DMS79 treated with DMSO at 0.1 percent for 48 hours (cell line): ENCODE measurements around the gene TOR4A.
"Not testable (repeated sequence)": the region's sequence is repeated elsewhere in the genome, so short reads cannot be mapped to it uniquely, and the experiment has no call there.

Experiments used
- DNase-seq: peaks from one replicate; lab custom pipeline; 2025; lab: John Stamatoyannopoulos, UW

TOR4A gene

DNA sequence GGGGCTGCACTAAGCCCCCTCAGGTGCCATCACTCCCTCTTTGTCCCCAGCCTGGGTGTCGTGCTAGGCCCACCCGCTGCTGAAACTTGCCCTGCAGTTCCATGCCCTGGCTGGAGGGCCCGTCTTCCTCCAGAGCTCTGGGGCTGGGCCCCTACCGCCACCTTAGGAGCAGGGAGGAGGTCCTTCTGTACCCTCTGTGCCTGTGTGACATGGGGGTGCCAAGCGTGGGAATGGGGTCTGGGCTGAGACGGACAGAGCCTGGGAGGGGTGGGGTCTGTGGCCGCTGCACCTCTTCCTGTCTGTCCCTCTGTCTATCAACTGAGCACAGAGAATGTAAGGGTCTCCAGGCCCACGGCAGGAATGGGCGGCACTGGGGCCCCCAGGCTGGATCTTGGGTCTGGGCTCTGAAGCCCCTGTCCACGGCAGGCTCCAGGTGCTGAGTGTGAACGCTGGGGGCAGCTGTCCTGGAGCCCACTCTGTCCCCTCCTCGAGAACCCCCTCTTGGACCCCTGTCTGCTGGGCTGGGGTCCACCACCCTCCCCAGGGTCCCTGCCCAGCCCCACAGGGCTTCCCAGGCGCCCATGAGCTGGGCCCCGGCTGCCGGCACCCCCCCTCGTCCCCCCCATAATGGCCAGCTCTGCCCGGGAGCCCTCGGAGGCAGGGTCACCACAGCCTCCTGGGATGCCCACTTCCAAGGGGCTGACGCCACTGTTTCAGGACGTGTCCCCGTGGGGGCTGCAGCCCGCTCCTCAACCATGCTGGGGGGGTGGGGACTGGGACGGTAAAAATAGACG lies 40.4 kb downstream of the TOR4A start:
- no peak for DNase-seq

DNA sequence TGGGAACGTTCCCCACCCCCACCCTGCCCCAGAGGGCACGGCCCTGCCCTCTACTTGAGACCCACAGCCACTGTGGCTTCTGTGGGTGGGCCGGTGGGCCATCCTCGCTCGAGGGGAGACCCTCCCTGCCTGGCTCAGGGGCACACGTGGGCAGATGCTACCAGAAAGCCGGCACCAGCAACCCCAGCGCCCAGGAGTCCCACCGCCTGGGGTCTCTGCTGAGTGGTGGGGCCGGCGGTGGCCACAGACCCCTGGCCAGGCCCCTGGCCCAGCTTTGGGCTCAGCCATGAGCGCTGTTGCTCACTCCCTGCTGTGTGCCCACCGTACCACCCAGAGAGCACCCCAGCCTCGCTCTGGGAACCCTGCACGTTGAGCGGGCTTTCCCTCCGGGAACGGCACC lies 41.1 kb downstream of the TOR4A start:
- DNase-seq: no peak

DNA sequence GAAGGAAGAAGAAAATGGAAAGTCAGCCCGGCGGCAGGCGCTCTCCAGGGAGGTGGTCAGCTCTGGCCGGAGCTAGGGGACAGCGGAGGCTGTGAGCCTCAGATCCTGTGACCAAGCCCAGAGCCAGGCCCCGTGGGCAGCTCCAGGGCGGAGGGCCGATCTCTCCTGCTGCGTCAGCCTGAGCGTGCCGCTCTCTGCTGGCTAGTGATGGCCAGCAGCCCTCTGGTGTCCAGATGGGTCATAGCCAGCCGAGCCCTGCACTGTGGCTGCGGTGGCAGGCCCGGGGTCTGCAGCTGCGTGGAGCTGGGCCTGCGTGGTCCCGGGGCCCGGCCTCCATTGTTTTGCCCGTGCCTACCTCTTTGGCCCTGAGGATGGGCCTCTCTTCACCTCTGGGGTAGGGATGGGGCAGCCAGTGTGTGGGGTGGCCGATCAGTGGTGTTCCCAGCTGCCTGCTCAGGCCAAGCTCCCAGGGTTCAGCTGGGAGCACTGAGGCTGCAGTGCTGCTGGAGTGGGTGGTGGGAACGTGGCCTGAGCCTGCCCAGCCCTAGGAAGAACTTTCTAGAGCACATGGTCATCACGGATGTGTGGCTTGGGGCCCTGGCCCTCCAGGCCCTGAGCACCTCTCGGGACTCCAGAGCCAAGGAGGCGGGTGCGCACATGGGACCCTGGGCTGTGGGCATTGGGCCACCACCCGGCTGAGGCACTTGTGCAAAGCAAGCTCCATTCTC lies 41.6 kb downstream of the TOR4A start:
- no peak for DNase-seq

DNA sequence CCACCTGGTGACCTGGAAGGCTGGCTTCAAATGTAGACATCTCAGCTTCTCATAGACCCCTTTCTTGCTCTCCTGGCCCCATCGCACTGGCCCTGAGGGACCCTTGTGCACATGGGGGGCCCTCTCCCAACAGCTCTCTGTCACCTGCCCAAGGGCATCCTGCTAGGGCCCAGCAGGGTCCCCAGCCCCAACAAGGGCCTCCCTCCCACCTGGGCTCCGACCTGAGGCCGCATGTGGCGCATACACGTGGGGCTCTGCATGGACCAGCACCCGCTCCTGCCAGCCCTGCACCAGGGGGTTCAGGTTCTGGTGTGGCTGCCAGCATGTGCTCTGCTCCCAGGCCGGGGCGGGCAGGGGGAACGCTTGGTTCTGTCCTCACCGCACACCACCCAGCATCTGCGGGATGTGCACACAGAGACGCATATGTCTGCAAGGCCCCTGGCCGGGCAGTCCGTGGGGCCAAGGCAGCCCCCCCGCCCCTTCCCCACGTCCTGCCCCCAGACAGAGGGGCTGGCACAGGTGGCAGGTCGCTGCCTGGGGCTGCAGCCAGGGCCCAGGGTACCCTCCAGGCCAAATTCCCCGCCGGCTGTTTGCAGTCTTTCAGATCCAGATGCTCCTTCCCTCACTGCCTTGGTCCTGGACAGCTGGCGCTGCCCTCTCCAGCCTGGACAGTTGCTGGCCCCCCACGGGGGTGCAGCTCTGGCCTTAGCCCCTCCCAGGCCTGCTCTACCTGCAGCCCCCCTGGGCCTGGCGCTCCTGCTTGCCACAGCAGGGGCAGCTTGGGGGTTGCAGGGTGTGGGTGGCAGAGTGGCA lies 42.4 kb downstream of the TOR4A start:
- DNase-seq: no peak

DNA sequence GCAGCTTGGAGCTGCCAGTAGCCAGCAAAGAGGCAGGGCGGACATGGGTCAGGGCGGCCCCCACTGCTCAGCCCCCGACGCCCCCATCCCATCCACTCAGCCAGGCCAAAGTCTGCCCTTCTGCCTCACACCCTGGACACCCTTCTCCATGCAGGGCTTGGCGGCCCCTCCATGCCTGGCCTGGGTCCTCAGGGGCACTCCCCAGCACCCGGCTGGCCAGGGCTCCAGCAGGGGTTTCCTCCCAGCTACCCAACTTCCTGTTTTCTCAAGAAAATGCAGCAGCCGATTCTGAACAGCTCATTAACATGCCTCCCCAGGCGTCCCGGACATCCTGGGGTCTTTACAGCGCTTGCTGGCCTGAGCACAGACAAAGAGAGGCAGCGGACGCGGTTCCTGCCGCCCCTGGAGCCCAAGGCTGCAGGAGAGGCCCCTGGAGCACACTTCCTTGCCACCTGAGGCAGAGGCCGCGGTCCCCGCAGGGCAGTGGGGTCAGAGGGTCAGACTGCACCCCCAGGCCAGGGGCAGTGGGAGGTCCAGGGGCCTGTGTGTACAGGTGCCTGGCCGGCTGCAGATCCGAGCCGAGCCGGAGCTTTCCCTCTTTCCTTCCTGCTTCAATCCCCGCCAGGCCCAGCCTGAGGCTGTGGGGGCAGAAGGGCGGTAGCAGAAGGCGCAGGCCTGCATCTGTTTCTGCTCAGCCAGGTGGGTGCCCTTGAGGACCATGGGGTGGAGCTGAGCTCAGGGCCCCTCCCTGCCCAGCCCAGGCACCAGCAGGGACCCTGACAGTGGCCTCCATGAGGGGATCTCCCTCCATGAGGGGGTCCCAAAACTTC lies 43.2 kb downstream of the TOR4A start:
- no peak for DNase-seq

- no peak for DNase-seq
These were observed 44.3 kb downstream of the TOR4A start for GRCh38 chr9:137321726-137322361.

DNA sequence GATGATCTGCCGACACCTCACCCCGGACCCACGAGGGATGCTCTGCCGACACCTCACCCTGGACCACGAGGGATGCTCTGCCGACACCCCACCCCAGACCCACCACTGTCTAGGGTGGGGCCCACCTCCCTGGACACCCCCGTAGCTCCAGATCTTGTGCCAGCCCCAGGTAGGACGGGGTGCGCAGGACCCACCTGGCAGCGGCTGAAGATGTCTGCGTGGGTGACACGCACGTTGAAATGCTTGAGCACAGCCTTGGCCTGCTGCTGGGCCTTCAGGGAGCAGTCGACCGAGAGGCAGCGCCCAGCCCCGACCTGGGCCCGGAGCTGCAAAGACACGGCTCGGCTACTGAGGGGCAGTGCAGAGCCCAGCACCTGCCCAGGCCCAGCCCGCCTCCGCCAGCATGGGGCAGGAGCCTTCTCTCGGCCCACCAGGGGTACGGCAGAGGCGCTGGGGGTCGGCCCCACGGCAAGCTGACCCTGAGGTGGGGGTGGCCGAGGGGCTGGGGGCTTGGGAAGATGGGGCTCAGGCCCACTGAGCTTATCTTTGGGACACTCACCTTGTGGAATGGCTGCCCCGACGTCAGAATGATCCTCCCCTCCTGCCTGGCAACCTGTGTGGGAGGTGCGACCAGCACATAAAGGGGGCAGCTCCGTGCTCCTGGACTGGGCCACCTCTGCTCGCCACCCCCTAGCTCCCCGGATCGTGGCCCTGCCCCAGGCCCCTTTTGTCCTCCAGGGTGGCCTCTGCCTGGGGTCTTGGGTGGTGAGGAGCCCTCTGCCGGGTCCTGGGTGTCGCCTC lies 46.2 kb downstream of the TOR4A start:
- DNase-seq: no peak

- no peak for DNase-seq
These were observed 47.6 kb downstream of the TOR4A start for GRCh38 chr9:137325124-137325523.

- DNase-seq: no peak
These were observed 48.3 kb downstream of the TOR4A start for GRCh38 chr9:137325799-137326198.

DNA sequence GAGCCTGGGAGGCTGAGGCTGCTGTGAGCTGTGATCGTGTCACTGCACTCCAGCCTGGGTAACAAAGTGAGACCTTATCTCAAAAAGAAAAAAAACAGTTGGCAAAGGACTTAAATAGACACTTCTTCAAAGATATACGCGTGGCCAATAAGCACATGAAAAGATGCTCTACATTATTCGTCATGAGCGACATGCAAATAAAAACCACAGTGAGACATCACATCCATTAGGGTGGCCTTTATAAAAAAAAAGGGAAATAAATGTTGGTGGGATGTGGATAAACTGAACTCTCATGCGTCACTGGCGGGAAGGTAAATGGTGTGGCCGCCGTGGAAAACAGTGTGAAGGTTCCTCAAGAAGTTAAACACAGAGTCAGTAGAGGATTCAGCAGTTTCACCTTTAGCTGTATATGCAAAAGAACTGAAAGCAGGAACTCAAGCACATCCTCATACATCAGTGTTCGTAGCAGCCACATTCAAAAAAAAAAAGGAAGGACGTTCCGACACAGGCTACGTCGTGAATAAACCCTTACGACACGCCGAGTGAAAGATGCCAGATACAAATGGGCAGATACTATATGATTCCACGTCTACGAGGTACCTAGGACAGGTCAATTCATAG lies 49.0 kb downstream of the TOR4A start:
- DNase-seq: no peak

GRCh38 chr9:137327641-137328550 lies 50.4 kb downstream of the TOR4A start:
- not testable (repeated sequence) for DNase-seq

DNA sequence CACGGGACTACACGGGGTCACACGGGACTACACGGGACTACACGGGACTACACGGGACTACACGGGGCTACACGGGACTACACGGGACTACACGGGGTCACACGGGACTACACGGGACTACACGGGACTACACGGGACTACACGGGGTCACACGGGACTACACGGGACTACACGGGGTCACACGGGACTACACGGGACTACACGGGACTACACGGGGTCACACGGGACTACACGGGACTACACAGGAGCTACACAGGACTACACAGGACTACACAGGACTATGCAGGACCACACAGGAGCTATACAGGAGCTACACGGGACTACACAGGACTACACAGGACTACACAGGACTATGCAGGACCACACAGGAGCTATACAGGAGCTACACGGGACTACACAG lies 52.1 kb downstream of the TOR4A start:
- DNase-seq: not testable (repeated sequence)

DNA sequence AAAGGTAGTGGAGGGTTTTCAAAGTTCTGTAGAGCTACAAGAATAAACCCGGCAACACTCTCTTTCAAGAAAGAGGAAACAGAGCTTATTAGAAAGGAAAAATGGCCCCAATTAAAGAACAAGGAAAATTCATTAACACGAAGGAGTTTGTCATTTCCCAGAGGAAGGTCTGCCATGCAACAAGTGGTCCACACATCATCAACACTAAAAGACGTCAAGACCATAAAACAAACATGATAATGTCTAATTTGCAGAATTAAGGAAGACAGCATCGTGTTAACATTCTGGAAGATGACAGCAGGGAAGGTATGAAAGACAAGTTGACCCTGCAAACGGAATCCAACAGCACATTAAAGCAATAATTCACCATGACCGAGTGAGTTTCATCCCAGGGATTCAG lies 53.2 kb downstream of the TOR4A start:
- no peak for DNase-seq

DNA sequence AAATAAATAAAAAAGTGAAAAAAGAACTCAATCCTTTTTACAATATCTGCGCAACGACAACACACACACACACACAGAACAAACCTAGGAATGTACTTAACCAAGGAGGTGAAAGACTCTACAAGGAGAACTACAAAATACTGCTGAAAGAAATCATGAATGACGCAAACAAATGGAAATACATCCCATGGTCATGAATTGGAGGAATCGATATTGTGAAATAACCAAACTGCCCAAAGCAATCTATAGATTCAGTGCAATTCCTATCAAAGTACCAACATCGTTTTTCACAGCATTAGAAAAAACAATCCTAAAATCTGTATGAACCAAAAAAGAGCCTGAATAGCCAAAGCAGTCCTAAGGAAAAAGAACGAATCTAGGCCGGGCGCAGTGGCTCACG lies 54.4 kb downstream of the TOR4A start:
- DNase-seq: no peak
